Islet of Langerhans (tissue), 1 donor: ENCODE results near the gene TRAPPC2.
"Not testable (repeated sequence)": the region's sequence is repeated elsewhere in the genome, so short reads cannot be mapped to it uniquely, and the experiment has no call there.

Experiments used
- FAIRE-seq: peaks from one replicate; lab custom pipeline; 2011; peaks lifted over from hg19 to GRCh38; lab: Jason Lieb, UNC

TRAPPC2 gene

GRCh38 chrX:13698432-13698831 is 36.0 kb downstream of the TRAPPC2 start:
- FAIRE-seq: no peak

GRCh38 chrX:13697976-13698375 is 36.4 kb downstream of the TRAPPC2 start:
- peak; percentile 21 for FAIRE-seq

GRCh38 chrX:13697455-13697854 is 37.0 kb downstream of the TRAPPC2 start:
- no peak for FAIRE-seq

GRCh38 chrX:13695601-13696115 is 38.8 kb downstream of the TRAPPC2 start:
- FAIRE-seq: no peak

GRCh38 chrX:13694983-13695382 is 39.4 kb downstream of the TRAPPC2 start:
- FAIRE-seq: no peak

GRCh38 chrX:13694359-13694758 is 40.1 kb downstream of the TRAPPC2 start:
- FAIRE-seq: no peak

GRCh38 chrX:13693341-13693961 is 41.0 kb downstream of the TRAPPC2 start:
- no peak for FAIRE-seq

GRCh38 chrX:13692771-13693231 is 41.6 kb downstream of the TRAPPC2 start:
- no peak for FAIRE-seq

GRCh38 chrX:13691841-13692371 is 42.5 kb downstream of the TRAPPC2 start:
- no peak for FAIRE-seq

- no peak for FAIRE-seq
Measured at GRCh38 chrX:13690836-13691235, 43.6 kb downstream of the TRAPPC2 start.

GRCh38 chrX:13689741-13690211 is 44.6 kb downstream of the TRAPPC2 start:
- peak; percentile 91 for FAIRE-seq

GRCh38 chrX:13688958-13689740 is 45.3 kb downstream of the TRAPPC2 start, which contains the start of gene RAB9A:
RAB9A (plus strand) TSS chrX:13689128; CDS start chrX:13708747, 19,619 bp downstream.
- no peak for FAIRE-seq

GRCh38 chrX:13688384-13688957 is 45.9 kb downstream of the TRAPPC2 start:
- FAIRE-seq: no peak

GRCh38 chrX:13687203-13687602 is 47.2 kb downstream of the TRAPPC2 start:
- no peak for FAIRE-seq

GRCh38 chrX:13685126-13685763 is 49.2 kb downstream of the TRAPPC2 start:
- no peak for FAIRE-seq

- FAIRE-seq: no peak
Measured at GRCh38 chrX:13684361-13684760, 50.1 kb downstream of the TRAPPC2 start.

GRCh38 chrX:13681595-13681994 is 52.8 kb downstream of the TRAPPC2 start:
- no peak for FAIRE-seq

- not testable (repeated sequence) for FAIRE-seq
Measured at GRCh38 chrX:13679700-13680099, 54.7 kb downstream of the TRAPPC2 start.

GRCh38 chrX:13676885-13677284 is 57.5 kb downstream of the TRAPPC2 start:
- no peak for FAIRE-seq

GRCh38 chrX:13673016-13673415 is 61.4 kb downstream of the TRAPPC2 start:
- FAIRE-seq: no peak

GRCh38 chrX:13670197-13670596 is 64.2 kb downstream of the TRAPPC2 start:
- no peak for FAIRE-seq

- not testable (repeated sequence) for FAIRE-seq
Measured at GRCh38 chrX:13669755-13670154, 64.7 kb downstream of the TRAPPC2 start.
